Endothelial cell of umbilical vein (primary cell): ENCODE measurements around the gene CAPN1. TPM values are rescaled to one million over a fixed set of nuclear protein-coding genes. Genes with fewer than 3 reads are reported as not detected.

ENCODE experiments used
- BruUV-seq: library from RNA; stranded (reverse); fragments of 400-500 nt; replicated peaks from 2 replicates; lab custom pipeline; 2021; lab: Mats Ljungman, UMichigan
- CTCF ChIA-PET: fragments of 300-600, 350-600 bp; sonication (Branson Sonifier 250); formaldehyde crosslinking; loops from one replicate; lab custom pipeline; 2021; ENCODE audit warnings: antibody characterized with exemption, inconsistent platforms; lab: Charles Lee
- POLR2A ChIA-PET: fragments of 300-600, 350-600 bp; sonication (Branson Sonifier 250); formaldehyde crosslinking; loops from one replicate; lab custom pipeline; 2021; ENCODE audit warnings: antibody characterized with exemption, inconsistent platforms; lab: Charles Lee
- DNase-seq: peaks from one replicate; pipeline ENCODE4 v3.0.0-alpha.2; 2011; ENCODE audit warnings: low read depth, low spot score
- FAIRE-seq: peaks from 2 replicates; lab custom pipeline; 2011; peaks lifted over from hg19 to GRCh38; lab: Jason Lieb, UNC
- H2AFZ ChIP-seq: 2 replicates; pipeline ENCODE4 v1.6.0; 2012; ENCODE audit warnings: low read depth, low read length, control low read depth, inconsistent platforms
- H3K27ac ChIP-seq: 2 replicates; pipeline ENCODE4 v1.5.1; 2011; ENCODE audit warnings: low read depth, mild to moderate bottlenecking, control low read depth, low read length, moderate library complexity; ENCODE audit not compliant: insufficient read depth
- H3K27me3 ChIP-seq, 2 experiments: 2 replicates each; pipeline versions ENCODE4 v1.6.0 to v1.6.1; 2011; ENCODE audit warnings: low read length in 2 of 2, mixed read lengths in 1 of 2; ENCODE audit not compliant: control insufficient read depth in 2 of 2, insufficient read depth in 2 of 2
- H3K36me3 ChIP-seq, 2 experiments: 2 replicates in 1 of 2; 3 replicates in 1 of 2; pipeline ENCODE4 v1.5.1; 2011; ENCODE audit warnings: low read length in 2 of 2, mild to moderate bottlenecking in 1 of 2, moderate library complexity in 1 of 2; ENCODE audit not compliant: control insufficient read depth in 2 of 2, insufficient read depth in 2 of 2; ENCODE audit errors: extremely low read depth in 1 of 2
- H3K4me1 ChIP-seq: 3 replicates; pipeline ENCODE4 v1.5.1; 2011; ENCODE audit warnings: mild to moderate bottlenecking, low read length; ENCODE audit not compliant: control insufficient read depth, insufficient read depth; ENCODE audit errors: extremely low read depth
- H3K4me2 ChIP-seq: 2 replicates; pipeline ENCODE4 v1.6.1; 2011; ENCODE audit warnings: low read length, control low read depth, mixed read lengths; ENCODE audit not compliant: insufficient read depth
- H3K4me3 ChIP-seq, 3 experiments: fragments of 200-600 bp in 1 of 3; sonication (generic), shearing (Covaris generic) in 1 of 3; replicated peaks in 1 of 3; 2 replicates each; pipeline ENCODE4 v1.5.1; 2011 to 2016; ENCODE audit warnings: control low read depth in 3 of 3, low read length in 3 of 3, mild to moderate bottlenecking in 2 of 3, inconsistent platforms in 1 of 3, low read depth in 1 of 3, moderate library complexity in 1 of 3; ENCODE audit not compliant: insufficient read depth in 1 of 3
- H3K79me2 ChIP-seq: 2 replicates; pipeline ENCODE4 v1.6.0; 2012; ENCODE audit warnings: low read length, inconsistent platforms; ENCODE audit not compliant: control insufficient read depth, insufficient read depth
- H3K9ac ChIP-seq: replicated peaks from 2 replicates; pipeline ENCODE3; 2011; ENCODE audit warnings: low read length, control low read depth; ENCODE audit not compliant: insufficient read depth; ENCODE audit errors: extremely low read depth
- H3K9me1 ChIP-seq: replicated peaks from 3 replicates; pipeline ENCODE4 v1.6.0; 2011; ENCODE audit warnings: mild to moderate bottlenecking, low read length; ENCODE audit not compliant: control insufficient read depth, insufficient read depth; ENCODE audit errors: extremely low read depth
- H3K9me3 ChIP-seq: replicated peaks from 2 replicates; pipeline ENCODE4 v1.5.1; 2012; ENCODE audit warnings: low read length, inconsistent platforms; ENCODE audit not compliant: control insufficient read depth, insufficient read depth
- H4K20me1 ChIP-seq: replicated peaks from 2 replicates; pipeline ENCODE3; 2011; ENCODE audit warnings: mild to moderate bottlenecking, low read length; ENCODE audit not compliant: control insufficient read depth, insufficient read depth; ENCODE audit errors: extremely low read depth
- CTCF ChIP-seq, 2 donors: IDR thresholded peaks; 1 replicate in 1 of 2; 2 replicates in 1 of 2; pipeline ENCODE4 v1.5.1; 2011; ENCODE audit warnings: low read length in 2 of 2, mild to moderate bottlenecking in 2 of 2, moderate library complexity in 2 of 2, control low read depth in 1 of 2, inconsistent platforms in 1 of 2, low read depth in 1 of 2; ENCODE audit not compliant: insufficient read depth in 1 of 2; ENCODE audit errors: extremely low read depth in 1 of 2
- EZH2 ChIP-seq: IDR thresholded peaks from 2 replicates; pipeline ENCODE4 v1.6.1; 2012; ENCODE audit warnings: borderline replicate concordance, low read depth, mild to moderate bottlenecking, moderate library complexity, low read length, inconsistent platforms; ENCODE audit not compliant: severe bottlenecking
- JUN ChIP-seq: IDR thresholded peaks from 2 replicates; pipeline ENCODE4 v1.6.1; 2011; ENCODE audit warnings: borderline replicate concordance, low read depth; ENCODE audit not compliant: insufficient read length, insufficient read depth
- MAX ChIP-seq: IDR thresholded peaks from 2 replicates; pipeline ENCODE4 v1.6.1; 2011; ENCODE audit not compliant: insufficient read depth, insufficient read length
- MYC ChIP-seq: IDR thresholded peaks from one replicate; pipeline ENCODE4 v1.6.1; 2011; ENCODE audit warnings: mild to moderate bottlenecking, low read depth, low read length
- POLR2A ChIP-seq: IDR thresholded peaks from 2 replicates; pipeline ENCODE4 v1.6.1; 2012; ENCODE audit warnings: low read depth, mild to moderate bottlenecking, control low read depth, low read length
- POLR2AphosphoS5 ChIP-seq: IDR thresholded peaks from 2 replicates; pipeline ENCODE4 v1.6.1; 2012; ENCODE audit warnings: low read depth, mild to moderate bottlenecking, control low read depth, low read length, moderate library complexity; ENCODE audit not compliant: insufficient read depth
- dilution Hi-C: fragments of 300-500 bp; cut with MboI; formaldehyde crosslinking; loops from one replicate; pipeline ENCODE4 v1.15.0; 2019; ENCODE audit warnings: low sequenced_read_pairs; ENCODE audit not compliant: extremely low pct_ligation_motif_present
- intact Hi-C: fragments of 100-400 bp; cut with micrococcal nuclease; formaldehyde crosslinking; loops from one replicate; pipeline ENCODE4 v1.10.0; 2022
- polyA plus RNA-seq, 4 experiments: library from polyadenylated mRNA; depleted of rRNA in 3 of 4; stranded (reverse) in 3 of 4; unstranded in 1 of 4; fragments of >200 nt; gene quantifications; 2 replicates each; pipeline versions ENCODE4 v1.2.1 to v1.2.3, GENCODE V29; 2011 to 2012; ENCODE audit warnings: missing spikeins in 1 of 4
- total RNA-seq: library from RNA; stranded (reverse); gene quantifications from 2 replicates; pipeline ENCODE4 v1.2.3, GENCODE V29; 2021

Gene CAPN1
- total and polyA plus RNA-seq, 2 donors (not counting 3 experiments of a cell fraction or from before 2014, with no cell fraction given): 217 to 218 TPM

GRCh38 chr11:65210748-65211147 is 29.0 kb downstream of the CAPN1 start:
- DNase-seq (no peak), FAIRE-seq (no peak)
- Histone ChIP-seq H3K9me1 (no peaks in the 10 kb centered on the region), H3K4me1 (no peaks in the 10 kb centered on the region), H3K4me2 (no peak overlapping the region), H3K9ac (no peak overlapping the region), H3K27ac (no peak overlapping the region), H3K9me3 (no peaks in the 10 kb centered on the region), H3K4me3 (no peak overlapping the region), H3K79me2 (no peaks in the 10 kb centered on the region), H4K20me1 (no peaks in the 10 kb centered on the region), H3K36me3 (peaks cover 12 to 43% of the 10 kb centered on the region in 2 experiments), H2AFZ (no peak overlapping the region), H3K27me3 (no peaks in the 10 kb centered on the region)
- no TSS peak for BruUV-seq
- no peak for TF ChIP-seq JUN
- TF ChIP-seq MAX: no peak
- no peak for TF ChIP-seq MYC
- no peak for TF ChIP-seq POLR2AphosphoS5
- no peak for TF ChIP-seq CTCF (IDR thresholded peaks at IDR 0.05; ENCODE audit: extremely low read depth in 1 of 2, insufficient read depth in 1 of 2, low read depth in 1 of 2, low read length in 2 of 2)
- no peak for TF ChIP-seq EZH2
- TF ChIP-seq POLR2A: no peak
- POLR2A ChIA-PET: no interaction called here
- CTCF ChIA-PET: interaction anchor here (3.6 kb wide), 1 partner anchor 15 kb away, joined by 15 read pairs; no protein-coding TSS in a partner anchor
- intact Hi-C loops: no loop called here
- dilution Hi-C loops: no loop called here
